Placental epithelial cell (primary cell): ENCODE results near the gene SHISAL1. TPM values are rescaled to one million over a fixed set of nuclear protein-coding genes. Genes with fewer than 3 reads are reported as not detected.

Experiments
- total RNA-seq: library from RNA; depleted of rRNA; stranded (reverse); fragments of >200 nt; gene quantifications from 2 replicates; pipeline ENCODE4 v1.2.3, GENCODE V29; 2012

Gene SHISAL1
- 0.39 TPM in 1 of 2 replicates, not detected in the other for total RNA-seq

GRCh38 chr22:44312766-44313165 is at the start of gene SHISAL1:
TSS of gene SHISAL1 (minus strand) at chr22:44312951. CDS start at chr22:44300945, 12,006 bp downstream.

Other genes starting within 250 kb of the SHISAL1 start
- under 0.01 TPM in 1 of 2 replicates, not detected in the other for gene PARVG, start 132.0 kb downstream of the SHISAL1 start, total RNA-seq
- 17.7 and 21.9 TPM in 2 replicates for gene RTL6, start 185.3 kb upstream of the SHISAL1 start, total RNA-seq